Suprapubic skin (tissue), 4 donors: Measurements from ENCODE around the gene SMAP1. TPM values are rescaled to one million over a fixed set of nuclear protein-coding genes. Genes with fewer than 3 reads are reported as not detected.

Experiments used
- DNase-seq, 2 donors: peaks; one replicate each; pipeline ENCODE4 v3.0.0-alpha.2; 2019; ENCODE audit warnings: low spot score in 2 of 2
- H3K27ac ChIP-seq: fragments of 200-600 bp; sonication (generic); one replicate; pipeline ENCODE4 v1.5.1; 2019
- H3K27me3 ChIP-seq: fragments of 200-600 bp; sonication (generic); one replicate; pipeline ENCODE4 v1.5.1; 2019
- H3K36me3 ChIP-seq: fragments of 200-600 bp; sonication (generic); one replicate; pipeline ENCODE4 v1.5.1; 2019
- H3K4me1 ChIP-seq: fragments of 200-600 bp; sonication (generic); one replicate; pipeline ENCODE4 v1.5.1; 2019
- H3K4me3 ChIP-seq: fragments of 200-600 bp; sonication (generic); one replicate; pipeline ENCODE4 v1.5.1; 2019; ENCODE audit warnings: mild to moderate bottlenecking
- H3K9me3 ChIP-seq: fragments of 200-600 bp; sonication (generic); one replicate; pipeline ENCODE4 v1.5.1; 2019
- EP300 ChIP-seq: sonication (generic); formaldehyde crosslinking; IDR thresholded peaks from one replicate; pipeline ENCODE4 v1.6.1; 2017; ENCODE audit warnings: antibody characterized with exemption
- POLR2A ChIP-seq, 2 donors: fragments of 450-650 bp; IDR thresholded peaks; one replicate each; pipeline ENCODE4 v1.6.1; 2017; ENCODE audit warnings: antibody characterized with exemption in 2 of 2, mild to moderate bottlenecking in 2 of 2, moderate library complexity in 2 of 2
- POLR2AphosphoS5 ChIP-seq, 3 donors: sonication (generic); formaldehyde crosslinking; IDR thresholded peaks; one replicate each; pipeline ENCODE4 v1.6.1; 2017; ENCODE audit warnings: antibody characterized with exemption in 3 of 3
- WGBS: methylation state at CpG from one replicate; pipeline ENCODE4 v1.1.5; 2018; 5-methylcytosine and 5-hydroxymethylcytosine counted together
- total RNA-seq, 4 donors: library from RNA; depleted of rRNA; stranded (reverse); fragments of >200 nt; gene quantifications; one replicate each; pipeline ENCODE4 v1.1.0, GENCODE V29; 2016
- TF ChIP-seq, protein P1 (sequence below), 2 donors: fragments of 200-600 bp in 1 of 2; fragments of 450-650 bp in 1 of 2; sonication (generic) in 1 of 2; IDR thresholded peaks; one replicate each; pipeline ENCODE4 v1.5.1; 2016 to 2019; ENCODE audit warnings: antibody characterized with exemption in 2 of 2, mild to moderate bottlenecking in 1 of 2, moderate library complexity in 1 of 2

The SMAP1 gene
- total RNA-seq, 4 donors from 2014 or later = 28.8 to 39.1 (median 30.8) TPM

DNA sequence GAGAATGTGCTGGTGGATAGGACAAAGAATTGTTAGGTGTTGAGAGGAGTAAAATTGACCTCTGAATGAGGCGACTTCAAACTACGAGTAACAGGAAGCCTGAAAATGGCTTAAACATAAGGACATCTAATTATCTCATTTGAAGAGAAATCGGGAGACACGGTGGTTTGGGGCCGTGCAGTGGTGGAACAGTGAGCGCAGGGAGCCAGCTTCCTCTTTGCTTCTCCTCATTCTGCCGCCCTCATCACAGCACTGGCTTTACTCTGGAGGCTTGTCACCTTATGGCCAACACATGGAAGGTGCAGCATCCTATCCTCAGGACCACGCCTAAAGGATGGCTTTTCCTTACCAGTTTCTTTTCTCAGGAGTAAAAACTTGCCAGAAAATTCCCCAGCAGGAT lies 174.9 kb downstream of the SMAP1 start:
- WGBS = 95% methylated on average over 8 of the region's 8 CpGs
- Histone ChIP-seq H3K36me3 (no peaks in the 10 kb centered on the region), H3K27me3 (no peaks in the 10 kb centered on the region), H3K9me3 (no peaks in the 10 kb centered on the region), H3K4me1 (no peaks in the 10 kb centered on the region), H3K27ac (no peak overlapping the region), H3K4me3 (no peak overlapping the region)
- no peak for TF ChIP-seq EP300
- TF ChIP-seq POLR2A (IDR thresholded peaks at IDR 0.05) = no peak
- TF ChIP-seq, protein P1, sequence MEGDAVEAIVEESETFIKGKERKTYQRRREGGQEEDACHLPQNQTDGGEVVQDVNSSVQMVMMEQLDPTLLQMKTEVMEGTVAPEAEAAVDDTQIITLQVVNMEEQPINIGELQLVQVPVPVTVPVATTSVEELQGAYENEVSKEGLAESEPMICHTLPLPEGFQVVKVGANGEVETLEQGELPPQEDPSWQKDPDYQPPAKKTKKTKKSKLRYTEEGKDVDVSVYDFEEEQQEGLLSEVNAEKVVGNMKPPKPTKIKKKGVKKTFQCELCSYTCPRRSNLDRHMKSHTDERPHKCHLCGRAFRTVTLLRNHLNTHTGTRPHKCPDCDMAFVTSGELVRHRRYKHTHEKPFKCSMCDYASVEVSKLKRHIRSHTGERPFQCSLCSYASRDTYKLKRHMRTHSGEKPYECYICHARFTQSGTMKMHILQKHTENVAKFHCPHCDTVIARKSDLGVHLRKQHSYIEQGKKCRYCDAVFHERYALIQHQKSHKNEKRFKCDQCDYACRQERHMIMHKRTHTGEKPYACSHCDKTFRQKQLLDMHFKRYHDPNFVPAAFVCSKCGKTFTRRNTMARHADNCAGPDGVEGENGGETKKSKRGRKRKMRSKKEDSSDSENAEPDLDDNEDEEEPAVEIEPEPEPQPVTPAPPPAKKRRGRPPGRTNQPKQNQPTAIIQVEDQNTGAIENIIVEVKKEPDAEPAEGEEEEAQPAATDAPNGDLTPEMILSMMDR (IDR thresholded peaks at IDR 0.05) = no peak
- no peak for TF ChIP-seq POLR2AphosphoS5 (IDR thresholded peaks at IDR 0.05)
- no peak for DNase-seq

DNA sequence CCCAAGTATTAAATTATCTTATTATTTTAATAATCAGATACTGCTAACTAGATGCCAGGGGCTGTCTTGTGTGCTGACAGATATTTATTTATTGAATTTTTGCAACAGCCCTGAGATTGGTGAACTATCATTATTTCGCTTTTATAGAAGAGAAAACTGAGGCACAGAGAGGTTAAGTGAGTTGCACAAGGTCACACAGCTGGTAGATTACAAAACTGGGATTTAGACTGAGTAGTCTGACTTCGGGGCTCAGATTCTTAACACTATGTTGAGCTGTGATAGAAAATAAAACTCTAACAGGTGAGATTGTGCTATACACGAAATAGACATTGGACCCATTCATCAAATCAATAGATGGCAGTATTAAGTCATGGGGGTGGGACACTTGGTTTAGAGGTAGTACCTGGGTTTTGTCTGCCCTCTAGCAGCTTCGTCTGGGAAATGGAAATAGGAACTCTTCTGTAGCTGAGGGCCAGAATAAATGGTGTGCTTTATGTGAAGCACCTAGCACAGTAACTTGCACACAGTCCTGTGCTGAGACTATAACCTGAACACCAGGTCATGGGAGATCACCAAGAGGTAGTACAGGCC lies 175.7 kb downstream of the SMAP1 start:
- H3K4me3 ChIP-seq = no peak overlapping the region
- H3K4me1 ChIP-seq = no peaks in the 10 kb centered on the region
- TF ChIP-seq EP300 (no peak), POLR2AphosphoS5 (IDR thresholded peaks at IDR 0.05) (no peak), POLR2A (IDR thresholded peaks at IDR 0.05) (no peak)
- TF ChIP-seq, protein P1 (IDR thresholded peaks at IDR 0.05) = no peak
- no peaks in the 10 kb centered on the region for H3K27me3 ChIP-seq
- no peaks in the 10 kb centered on the region for H3K36me3 ChIP-seq
- H3K9me3 ChIP-seq = no peaks in the 10 kb centered on the region
- 93% methylated on average over 4 of the region's 4 CpGs for WGBS
- DNase-seq = no peak
- H3K27ac ChIP-seq = no peak overlapping the region

DNA sequence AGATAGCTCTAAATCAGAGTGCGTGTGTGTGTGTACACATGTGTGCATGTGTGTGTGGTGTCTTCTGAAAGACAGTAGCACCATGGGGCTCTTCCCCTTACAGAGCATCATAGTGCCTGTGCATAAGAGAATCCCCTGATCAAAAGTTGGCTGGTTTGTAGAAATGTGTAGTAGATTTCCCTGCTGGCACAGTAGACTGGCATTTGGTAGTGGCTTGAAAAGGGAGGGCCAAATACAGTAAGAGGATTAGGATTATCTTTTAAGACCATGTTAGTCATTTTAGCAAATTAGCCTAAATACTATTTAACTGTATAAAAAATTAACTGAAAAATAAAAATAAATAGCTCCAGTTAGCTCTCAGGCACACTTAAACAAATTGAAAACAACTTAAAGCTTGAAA lies 176.6 kb downstream of the SMAP1 start:
- Histone ChIP-seq H3K27me3 (no peaks in the 10 kb centered on the region), H3K27ac (no peak overlapping the region), H3K4me3 (no peak overlapping the region), H3K36me3 (no peaks in the 10 kb centered on the region), H3K4me1 (no peaks in the 10 kb centered on the region), H3K9me3 (no peaks in the 10 kb centered on the region)
- no peak for DNase-seq
- TF ChIP-seq, protein P1 (IDR thresholded peaks at IDR 0.05) = no peak
- no peak for TF ChIP-seq POLR2A (IDR thresholded peaks at IDR 0.05)
- TF ChIP-seq POLR2AphosphoS5 (IDR thresholded peaks at IDR 0.05) = no peak
- TF ChIP-seq EP300 = no peak
- WGBS = 100% methylated on average over 1 of the region's 1 CpG

DNA sequence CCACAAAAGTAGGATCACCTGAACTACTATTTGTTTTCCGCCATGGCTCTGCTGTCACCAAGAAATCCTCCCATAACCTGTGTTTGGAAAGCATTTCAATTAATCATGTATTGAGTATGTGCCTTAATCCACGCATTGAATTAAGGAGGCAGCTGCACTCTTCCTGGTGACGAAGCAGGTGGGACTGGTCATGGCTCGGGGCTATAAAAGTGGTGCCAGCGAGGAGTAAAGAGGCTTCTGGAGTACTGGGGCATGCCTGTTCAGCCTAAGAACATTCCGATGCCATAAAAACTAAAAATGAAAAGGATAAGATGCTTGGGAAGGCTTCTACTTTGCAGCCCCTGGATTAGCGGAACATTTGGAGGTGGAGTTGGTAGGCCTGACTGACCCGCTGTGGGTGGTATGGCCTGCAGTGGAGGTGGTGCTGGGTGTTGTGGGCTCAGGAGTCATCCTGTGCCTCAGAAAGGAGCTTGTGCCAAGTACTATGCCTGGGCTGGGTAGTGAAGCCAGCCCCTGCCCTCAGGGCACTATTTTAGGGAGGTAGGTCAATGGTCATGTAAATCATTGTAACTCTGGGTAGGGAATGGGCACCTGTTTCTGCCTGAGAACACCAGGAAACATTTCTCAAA lies 178.6 kb downstream of the SMAP1 start:
- H3K27me3 ChIP-seq = no peaks in the 10 kb centered on the region
- H3K4me1 ChIP-seq = no peaks in the 10 kb centered on the region
- H3K27ac ChIP-seq = no peak overlapping the region
- WGBS = 72% methylated on average over 8 of the region's 8 CpGs
- no peaks in the 10 kb centered on the region for H3K9me3 ChIP-seq
- TF ChIP-seq EP300 = no peak
- no peak for TF ChIP-seq POLR2AphosphoS5 (IDR thresholded peaks at IDR 0.05)
- TF ChIP-seq, protein P1 (IDR thresholded peaks at IDR 0.05) = no peak
- TF ChIP-seq POLR2A (IDR thresholded peaks at IDR 0.05) = no peak
- no peaks in the 10 kb centered on the region for H3K36me3 ChIP-seq
- no peak for DNase-seq
- H3K4me3 ChIP-seq = no peak overlapping the region

DNA sequence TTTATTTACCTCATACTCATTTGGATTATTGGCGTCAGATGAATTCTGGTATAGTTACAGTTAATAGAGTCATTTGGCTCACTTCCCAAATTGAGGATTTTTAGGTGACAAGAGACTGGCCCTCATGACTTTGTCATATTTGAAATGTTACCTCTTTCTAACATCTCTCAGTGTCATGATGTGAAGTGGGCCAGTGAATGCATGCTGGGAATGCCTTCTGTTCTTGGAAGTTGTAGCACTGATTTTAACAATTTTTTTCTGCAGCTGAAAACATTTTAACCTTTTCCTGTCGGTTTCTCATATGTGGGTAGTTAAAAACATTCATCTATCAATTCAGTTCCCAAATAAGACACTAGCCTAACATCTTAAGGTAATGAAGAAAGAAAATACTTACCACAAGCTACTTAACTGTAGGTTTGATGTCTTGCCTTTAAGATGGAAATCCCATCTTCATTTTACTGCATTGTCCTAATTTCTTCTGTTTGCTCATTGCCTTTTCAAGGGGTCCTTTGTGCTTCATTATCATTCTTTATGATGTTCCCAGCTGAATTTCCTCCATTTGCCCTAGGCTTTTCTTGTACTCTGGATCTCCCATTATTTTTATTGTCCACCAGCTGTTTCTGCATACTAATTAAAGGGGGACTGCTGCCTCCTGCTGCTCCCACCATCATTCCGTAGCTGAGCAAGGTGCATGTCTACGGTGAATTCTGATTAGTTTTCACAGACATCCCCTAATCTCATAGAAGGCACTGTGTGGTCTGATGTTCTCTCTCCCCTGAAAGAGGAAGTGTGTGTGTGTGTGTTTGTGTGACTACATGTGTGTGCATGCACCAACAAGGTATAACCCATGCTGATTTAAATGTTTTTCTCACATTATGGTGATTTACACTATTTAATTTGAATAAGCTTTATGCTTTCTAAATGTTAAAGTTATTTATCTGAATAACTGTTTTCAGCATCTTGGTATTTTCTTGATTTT lies 179.7 kb downstream of the SMAP1 start:
- TF ChIP-seq POLR2AphosphoS5 (IDR thresholded peaks at IDR 0.05) (no peak), POLR2A (IDR thresholded peaks at IDR 0.05) (no peak), EP300 (no peak)
- TF ChIP-seq, protein P1 (IDR thresholded peaks at IDR 0.05) = no peak
- H3K9me3 ChIP-seq = no peaks in the 10 kb centered on the region
- H3K4me3 ChIP-seq = no peak overlapping the region
- H3K36me3 ChIP-seq = peaks cover under 1% of the 10 kb centered on the region
- H3K27ac ChIP-seq = no peak overlapping the region
- 85% methylated on average over 4 of the region's 4 CpGs for WGBS
- DNase-seq = no peak
- H3K4me1 ChIP-seq = no peaks in the 10 kb centered on the region
- no peaks in the 10 kb centered on the region for H3K27me3 ChIP-seq
